ENCODE data around the gene LRRC71.

GRCh38 chr1:156895455-156895812, 25.0 kb upstream of the LRRC71 start:
- TF ChIP-seq CTCF (IDR thresholded peaks at IDR 0.05) (no peak), EZH2phosphoT487 (IDR thresholded peaks at IDR 0.05) (no peak)
